ENCODE measurements around the gene CUBN. TPM values are rescaled to one million over a fixed set of nuclear protein-coding genes. Genes with fewer than 3 reads are reported as not detected.

CUBN gene
- total RNA-seq, 1 donor from 2014 or later: 0.77 TPM

DNA sequence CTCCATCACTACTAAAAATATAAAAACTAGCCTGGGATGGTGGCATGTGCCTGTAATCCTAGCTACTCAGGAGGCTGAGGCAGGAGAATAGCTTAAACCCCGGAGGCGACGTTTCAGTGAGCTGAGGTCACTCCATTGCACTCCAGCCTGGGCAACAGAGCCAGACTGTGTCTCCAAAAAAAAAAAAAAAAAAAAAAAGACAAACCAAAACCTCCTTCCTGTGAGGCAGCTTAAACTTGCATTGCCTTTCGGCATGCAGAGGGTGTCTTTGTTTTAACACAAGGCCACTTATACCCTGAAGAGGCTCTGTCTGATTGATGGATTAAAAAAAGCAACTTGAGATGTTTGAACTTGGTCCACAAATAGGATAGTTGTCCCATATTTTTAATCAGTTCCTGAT, 184.0 kb downstream of the CUBN start:
- intact Hi-C loops (cut with micrococcal nuclease): no loop called here
- DNase-seq (no peak), ATAC-seq (peak; percentile 76)

GRCh38 chr10:16944986-16945385, 184.6 kb downstream of the CUBN start:
- intact Hi-C loops (cut with micrococcal nuclease): no loop called here
- no peak for DNase-seq
- ATAC-seq: no peak

DNA sequence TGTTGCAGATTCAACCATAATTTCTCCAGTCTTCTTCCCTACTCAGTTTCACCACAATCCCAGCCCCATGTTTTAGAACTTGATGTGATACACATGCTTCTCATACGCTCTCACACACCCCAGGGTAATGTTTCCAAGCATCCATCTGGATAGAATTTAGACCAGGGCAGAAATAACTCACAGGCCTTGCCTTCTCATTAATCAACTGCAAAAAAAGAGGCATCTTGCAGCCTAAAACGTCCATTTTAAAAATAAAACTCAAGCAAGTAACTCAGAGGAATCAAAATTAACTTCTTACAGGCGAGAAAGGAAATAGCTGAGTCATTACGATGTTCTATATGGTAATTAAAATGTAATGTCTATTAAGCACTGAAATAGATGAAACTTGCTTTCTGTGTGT, 185.2 kb downstream of the CUBN start:
- ATAC-seq (peak; percentile 86), DNase-seq (no peak)
- intact Hi-C loops (cut with micrococcal nuclease): no loop called here

DNA sequence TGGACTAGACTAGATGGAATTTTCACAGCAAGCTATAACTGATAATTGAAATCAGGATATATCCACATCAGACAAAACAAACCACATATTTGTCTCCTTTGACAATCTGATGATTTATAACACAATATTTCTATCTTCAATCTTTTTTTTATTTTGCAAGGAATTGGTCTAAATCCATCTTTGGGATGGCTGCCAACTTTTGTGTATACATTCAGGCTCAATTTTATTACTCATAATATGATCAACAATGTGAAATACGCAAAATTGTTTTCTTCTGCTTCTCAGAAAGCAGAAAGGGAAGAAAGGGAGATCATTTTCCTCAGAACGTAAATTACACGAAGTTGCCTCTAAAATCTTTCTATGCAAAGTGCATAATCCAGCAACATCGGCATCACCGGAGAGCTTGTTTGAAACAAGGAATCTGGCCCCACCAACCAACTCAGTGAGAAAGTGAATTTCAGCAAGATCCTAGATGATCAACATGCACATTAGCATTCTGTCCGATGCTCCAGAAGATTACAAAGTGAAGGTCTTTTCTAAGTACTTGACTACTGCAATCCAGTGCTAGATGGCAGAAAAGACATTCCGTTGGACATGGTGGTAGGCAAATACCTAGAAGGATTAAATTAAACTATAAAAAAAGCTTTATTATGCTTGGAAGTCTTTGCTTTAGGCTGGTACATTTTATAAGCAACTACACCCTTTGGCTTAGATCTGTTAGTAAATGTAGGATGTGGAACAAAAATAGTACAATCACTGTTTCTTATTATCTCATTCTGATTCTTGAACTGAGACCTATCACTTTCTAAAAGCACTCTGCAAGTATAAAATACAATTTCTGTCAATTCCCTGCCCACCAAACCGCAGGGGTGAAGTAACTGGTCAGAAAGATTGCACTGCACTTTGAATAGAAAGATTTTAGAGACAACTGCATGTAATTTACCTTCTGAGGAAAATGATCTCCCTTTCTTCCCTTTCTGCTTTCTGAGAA, 186.0 kb downstream of the CUBN start:
- intact Hi-C loops (cut with micrococcal nuclease): no loop called here
- ATAC-seq (no peak), DNase-seq (no peak)

- ATAC-seq: no peak
Measured at GRCh38 chr10:16942381-16943078, 187.1 kb downstream of the CUBN start.

DNA sequence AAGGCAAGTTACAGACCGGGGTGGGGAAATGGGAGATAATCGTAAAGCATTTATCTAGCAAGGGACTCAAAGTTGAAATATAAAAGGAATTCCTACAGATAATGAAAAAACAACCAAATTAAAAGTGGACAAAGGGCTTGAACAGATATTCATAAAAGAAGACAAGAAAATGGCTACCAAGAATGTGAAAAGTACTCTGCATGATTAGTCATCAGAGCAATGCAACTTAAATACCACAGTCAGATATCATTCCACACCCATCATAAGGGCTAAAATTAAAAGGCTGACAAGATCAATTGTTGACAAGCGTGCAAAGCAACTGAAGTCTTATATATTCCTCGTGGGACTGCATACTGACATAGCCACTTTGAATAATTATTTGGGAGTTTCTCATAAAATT, 187.7 kb downstream of the CUBN start:
- intact Hi-C loops (cut with micrococcal nuclease): no loop called here
- DNase-seq: no peak
- no peak for ATAC-seq

More at GRCh38 chr10:16942381-16943078, 187.1 kb downstream of the CUBN start:
- intact Hi-C loops (cut with micrococcal nuclease): no loop called here
- DNase-seq: no peak

DNA sequence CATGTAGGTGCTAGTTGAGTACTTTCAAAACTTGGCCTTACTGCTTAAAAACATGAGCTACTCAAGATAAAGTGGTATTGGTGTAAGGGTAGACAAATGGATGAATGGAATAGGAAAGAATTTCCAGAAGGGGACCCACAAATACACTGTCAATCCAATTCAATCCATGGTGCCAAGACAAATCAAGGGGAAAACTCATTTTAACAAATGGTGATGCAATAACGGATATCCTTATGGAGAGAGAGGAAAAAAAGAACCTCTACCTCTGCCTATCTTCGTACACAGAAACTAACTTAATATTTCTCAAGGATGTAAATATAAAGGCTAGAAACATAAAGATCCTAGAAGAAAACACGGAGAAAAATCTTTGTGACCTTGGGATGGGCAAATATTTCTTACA, 188.5 kb downstream of the CUBN start:
- DNase-seq (no peak), ATAC-seq (no peak)
- intact Hi-C loops (cut with micrococcal nuclease): no loop called here

DNA sequence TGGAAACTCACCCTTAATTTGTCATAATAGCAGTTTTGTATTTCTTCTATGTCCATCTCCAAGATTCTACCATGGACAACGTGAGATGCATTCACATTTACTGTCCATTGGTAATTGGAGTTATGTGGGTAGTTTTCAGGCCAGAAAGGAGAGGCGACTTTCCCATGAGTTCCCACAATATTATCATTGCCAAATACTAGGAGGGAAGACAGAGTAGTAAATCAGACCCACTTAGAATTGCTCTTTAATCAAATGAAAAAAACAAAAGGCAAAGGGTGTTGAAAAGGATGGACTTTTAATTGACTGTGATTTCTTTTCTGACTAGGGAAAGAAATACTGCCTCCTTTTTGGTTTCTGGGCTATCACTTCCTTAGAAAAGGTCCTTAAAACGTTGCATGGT, 190.7 kb downstream of the CUBN start:
- intact Hi-C loops (cut with micrococcal nuclease): no loop called here
- ATAC-seq (no peak), DNase-seq (no peak)

GRCh38 chr10:16934461-16934860, 195.2 kb downstream of the CUBN start:
- ATAC-seq (no peak), DNase-seq (no peak)
- intact Hi-C loops (cut with micrococcal nuclease): no loop called here

- ATAC-seq (peak; percentile 61), DNase-seq (no peak)
- intact Hi-C loops (cut with micrococcal nuclease): no loop called here
Measured at GRCh38 chr10:16933783-16934182, 195.8 kb downstream of the CUBN start.

DNA sequence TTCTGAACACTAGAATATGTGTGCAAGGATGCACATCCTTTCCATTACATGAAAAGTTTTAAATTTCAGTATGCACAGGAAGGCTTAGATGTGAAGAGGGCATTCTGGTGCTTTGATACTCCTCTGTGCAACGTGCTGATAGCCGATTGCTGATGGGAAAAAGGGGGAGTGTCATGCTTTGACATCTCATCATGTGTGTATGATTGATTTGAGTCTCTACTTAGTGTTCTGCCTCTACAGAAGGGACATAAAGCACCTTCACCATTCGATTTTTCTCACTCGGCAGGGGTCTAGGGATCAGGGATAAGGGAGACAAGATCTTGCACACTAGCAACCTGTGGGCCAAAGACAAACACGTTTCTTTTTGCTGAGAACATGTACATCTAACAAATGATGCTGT, 197.7 kb downstream of the CUBN start:
- DNase-seq: no peak
- intact Hi-C loops (cut with micrococcal nuclease): no loop called here
- ATAC-seq: no peak

- intact Hi-C loops (cut with micrococcal nuclease): no loop called here
- no peak for ATAC-seq
- no peak for DNase-seq
Measured at GRCh38 chr10:16930540-16930939, 199.1 kb downstream of the CUBN start.

DNA sequence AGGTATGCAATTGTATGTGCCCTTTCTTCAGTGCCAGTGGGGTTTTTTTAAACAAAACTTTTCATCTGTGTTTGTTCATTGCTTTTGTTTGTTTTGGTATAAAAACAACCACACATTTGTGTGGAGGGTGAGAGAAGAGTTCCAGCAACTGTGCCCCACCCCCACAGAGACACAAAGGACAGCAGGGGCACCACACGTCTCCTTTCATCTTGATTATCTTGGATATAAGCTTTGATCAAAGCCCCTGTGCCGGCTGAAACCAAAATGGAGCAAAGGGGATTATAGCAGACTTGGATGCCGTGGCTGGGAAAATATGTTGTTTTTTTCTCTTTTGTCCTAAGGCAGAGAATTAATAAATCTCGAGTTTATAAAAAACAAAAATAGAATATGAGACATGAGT, 200.5 kb downstream of the CUBN start:
- DNase-seq (no peak), ATAC-seq (no peak)
- intact Hi-C loops (cut with micrococcal nuclease): no loop called here

DNA sequence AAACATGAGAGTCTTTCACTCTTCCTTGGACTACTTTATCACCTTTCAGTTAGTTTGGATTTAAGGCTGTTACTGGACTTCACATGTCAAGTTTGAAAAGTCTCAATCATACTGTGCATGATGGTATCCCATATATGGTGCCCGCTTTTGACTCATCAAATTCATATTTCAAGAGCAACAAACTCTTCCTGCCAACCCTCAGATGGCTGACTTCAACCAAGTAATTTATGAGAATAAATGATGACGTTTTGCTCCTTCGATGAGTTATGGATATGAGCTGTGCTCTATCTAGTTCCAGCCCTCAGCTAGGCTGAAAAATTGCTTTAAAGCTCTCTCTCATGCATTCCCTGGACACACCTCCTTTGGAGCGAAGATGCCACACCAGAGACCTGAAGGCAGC, 202.1 kb downstream of the CUBN start:
- intact Hi-C loops (cut with micrococcal nuclease): no loop called here
- DNase-seq: no peak

DNA sequence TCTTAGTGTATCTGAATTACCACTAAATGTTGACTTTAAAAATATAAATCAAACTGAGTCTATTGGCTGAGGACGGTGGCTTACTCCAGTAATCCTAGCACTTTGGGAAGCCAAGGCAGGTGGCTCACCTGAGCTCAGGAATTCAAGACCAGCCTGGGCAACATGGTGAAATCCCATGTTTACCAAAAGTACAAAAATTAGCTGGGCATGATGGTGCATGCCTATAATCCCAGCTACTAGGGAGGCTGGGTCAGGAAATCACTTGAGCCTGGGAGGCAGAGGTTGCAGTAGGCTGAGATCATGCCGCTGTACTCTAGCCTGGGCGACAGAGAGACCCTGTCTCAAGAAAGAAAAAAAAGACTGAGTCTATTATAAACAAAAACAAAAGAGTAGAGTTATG, 205.9 kb downstream of the CUBN start:
- intact Hi-C loops (cut with micrococcal nuclease): no loop called here
- ATAC-seq (no peak), DNase-seq (no peak)

More for the DNA sequence above, 202.1 kb downstream of the CUBN start:
- ATAC-seq: no peak

DNA sequence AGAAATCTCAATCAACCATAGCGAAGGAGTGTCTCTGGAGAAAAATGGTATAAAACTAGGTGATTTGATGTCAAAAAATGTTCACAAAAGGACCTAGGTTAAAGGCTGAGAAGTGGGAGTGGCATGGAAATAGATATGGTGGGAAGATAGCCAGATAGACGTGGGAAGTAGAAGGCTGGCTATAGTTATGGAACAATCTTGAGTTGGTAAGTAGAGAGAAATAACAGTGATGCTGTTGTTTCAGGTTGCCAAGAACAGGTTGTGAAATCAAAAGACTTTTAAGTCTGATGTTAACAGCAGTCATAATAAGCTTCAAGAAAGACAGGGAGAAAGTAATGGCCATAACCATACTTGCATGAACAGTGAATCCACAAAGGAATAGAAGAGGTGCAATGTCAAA, 206.3 kb downstream of the CUBN start:
- ATAC-seq (no peak), DNase-seq (no peak)
- intact Hi-C loops (cut with micrococcal nuclease): no loop called here

DNA sequence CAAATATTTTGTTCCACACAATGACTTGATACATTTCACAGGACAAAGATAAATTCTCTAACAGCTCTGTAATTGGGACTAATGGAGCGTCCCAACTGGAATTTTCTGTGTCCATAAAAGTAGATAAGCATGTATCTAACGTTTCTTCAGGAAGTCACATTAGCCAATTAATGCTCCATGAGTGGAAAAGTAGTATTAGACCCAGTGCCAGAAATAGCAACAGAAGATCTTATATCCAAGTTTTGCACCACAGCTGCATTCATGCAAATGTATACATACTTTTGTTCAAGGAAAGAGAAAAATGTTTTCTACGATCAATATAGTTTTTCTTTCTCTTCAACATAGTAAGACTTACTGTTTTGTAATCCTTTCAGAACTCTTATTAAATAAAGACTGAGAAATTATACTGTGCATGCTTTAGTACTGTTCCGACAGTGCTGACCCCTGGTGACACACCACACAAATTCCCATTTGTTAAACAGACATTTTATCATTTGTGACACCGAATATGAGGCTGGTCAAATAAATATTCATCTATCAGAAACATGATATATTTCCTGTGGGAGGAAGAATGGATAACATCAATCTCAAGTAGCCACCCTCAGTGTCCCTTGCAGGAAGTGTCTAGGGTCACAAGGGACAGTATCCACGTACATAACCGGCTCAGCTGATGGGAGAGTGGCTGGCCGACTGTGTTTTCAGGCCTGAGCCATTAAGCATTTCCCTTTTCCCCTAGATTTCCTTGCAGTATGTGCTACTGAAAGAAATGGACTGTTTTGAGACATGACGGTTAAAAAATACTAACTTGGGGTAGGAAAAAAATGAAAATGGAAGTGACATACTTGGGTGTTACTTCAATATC, 210.3 kb downstream of the CUBN start:
- no peak for DNase-seq
- ATAC-seq: peak; percentile 20
- intact Hi-C loops (cut with micrococcal nuclease): no loop called here

DNA sequence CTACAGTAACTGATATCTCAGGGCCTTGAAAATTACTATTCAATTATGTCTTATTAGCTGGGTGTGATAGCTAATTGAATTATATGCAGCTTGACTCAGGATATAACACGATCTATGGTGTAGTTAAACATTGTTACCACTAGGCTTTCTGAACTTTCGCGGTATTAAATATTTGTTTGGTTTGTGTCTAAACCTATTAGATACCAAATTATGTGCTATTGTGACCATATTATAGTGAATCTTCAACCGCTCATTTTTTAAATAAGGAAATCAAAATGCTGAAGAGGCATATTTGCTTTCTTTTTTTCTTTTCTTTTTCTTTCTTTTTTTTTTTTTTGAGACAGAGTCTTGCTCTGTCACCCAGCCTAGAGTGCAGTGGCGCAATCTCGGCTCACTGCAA, 213.1 kb downstream of the CUBN start:
- intact Hi-C loops (cut with micrococcal nuclease): no loop called here
- ATAC-seq: no peak
- no peak for DNase-seq

GRCh38 chr10:16915300-16915699, 214.3 kb downstream of the CUBN start:
- ATAC-seq: no peak
- intact Hi-C loops (cut with micrococcal nuclease): no loop called here
- DNase-seq: no peak

DNA sequence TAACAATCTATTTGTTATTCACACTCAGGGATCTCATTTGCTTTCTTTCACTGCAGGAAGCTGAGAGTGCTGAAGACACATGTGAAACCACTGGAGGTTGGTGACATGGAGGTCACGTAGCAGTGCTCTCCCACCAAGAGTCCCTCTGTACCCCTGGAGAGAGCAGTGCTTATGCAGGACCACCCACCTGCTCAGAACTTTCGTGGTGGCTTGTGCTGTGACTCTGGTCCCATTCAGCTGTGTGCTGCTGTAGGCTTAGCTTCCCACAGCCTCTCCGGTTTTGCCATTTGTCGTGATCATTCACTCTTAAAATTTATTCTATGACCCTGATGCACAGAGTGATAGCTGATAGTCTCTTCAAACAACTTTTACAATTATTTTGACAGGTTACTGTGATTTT, 216.3 kb downstream of the CUBN start:
- DNase-seq: no peak
- no peak for ATAC-seq
- intact Hi-C loops (cut with micrococcal nuclease): no loop called here
